ENCODE measurements around the gene OTUB1. TPM values are rescaled to one million over a fixed set of nuclear protein-coding genes. Genes with fewer than 3 reads are reported as not detected.

Gene OTUB1
- total and polyA plus RNA-seq, 2 of the 13 experiments (the other 11 are each of a cell fraction or from before 2014, with no cell fraction given), result 58.8 to 130 TPM

DNA sequence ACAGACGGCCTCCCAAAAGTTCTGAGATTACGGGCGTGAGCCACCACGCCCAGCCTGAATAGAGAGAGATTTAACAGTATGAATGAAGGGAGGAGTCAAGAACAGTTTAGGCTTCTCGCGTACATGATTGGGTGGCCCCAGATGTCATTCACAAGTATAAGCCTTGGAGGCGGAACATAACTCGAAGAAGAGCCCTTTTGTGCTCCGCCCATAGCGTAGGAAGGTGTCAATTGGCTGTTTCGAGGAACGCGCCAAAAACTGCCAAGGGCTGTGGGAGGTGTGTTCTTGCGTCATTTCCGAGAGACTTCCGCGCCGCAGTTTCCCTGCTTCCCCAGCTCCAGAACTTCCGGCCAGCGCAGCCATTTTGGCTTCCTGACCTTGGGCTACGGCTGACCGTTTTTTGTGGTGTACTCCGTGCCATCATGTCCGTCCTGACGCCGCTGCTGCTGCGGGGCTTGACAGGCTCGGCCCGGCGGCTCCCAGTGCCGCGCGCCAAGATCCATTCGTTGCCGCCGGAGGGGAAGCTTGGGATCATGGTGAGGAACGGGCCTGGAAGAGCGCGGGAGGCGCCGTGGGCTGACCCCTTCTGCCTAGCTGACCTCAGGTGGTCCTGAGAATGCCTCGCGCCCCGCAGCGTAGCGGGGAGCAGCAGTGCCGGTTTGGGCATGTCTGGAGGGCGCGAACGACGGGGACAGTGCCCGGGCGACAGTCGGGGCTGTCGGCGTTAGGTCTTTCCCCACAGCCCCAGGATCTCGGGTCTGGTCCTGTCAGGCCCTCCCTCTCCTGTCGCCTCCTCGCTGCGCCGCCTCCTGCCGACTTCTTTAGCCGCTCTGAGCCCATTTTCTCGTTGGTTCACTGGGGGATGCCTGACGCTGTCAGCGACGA is 11.7 kb upstream of the OTUB1 start, which contains the start of gene COX8A (continued):
- TF ChIP-seq REXO4 (CRISPR knock-in tag; IDR thresholded peaks at IDR 0.05; ENCODE audit: borderline replicate concordance), result no peak
- TF ChIP-seq, protein P1, sequence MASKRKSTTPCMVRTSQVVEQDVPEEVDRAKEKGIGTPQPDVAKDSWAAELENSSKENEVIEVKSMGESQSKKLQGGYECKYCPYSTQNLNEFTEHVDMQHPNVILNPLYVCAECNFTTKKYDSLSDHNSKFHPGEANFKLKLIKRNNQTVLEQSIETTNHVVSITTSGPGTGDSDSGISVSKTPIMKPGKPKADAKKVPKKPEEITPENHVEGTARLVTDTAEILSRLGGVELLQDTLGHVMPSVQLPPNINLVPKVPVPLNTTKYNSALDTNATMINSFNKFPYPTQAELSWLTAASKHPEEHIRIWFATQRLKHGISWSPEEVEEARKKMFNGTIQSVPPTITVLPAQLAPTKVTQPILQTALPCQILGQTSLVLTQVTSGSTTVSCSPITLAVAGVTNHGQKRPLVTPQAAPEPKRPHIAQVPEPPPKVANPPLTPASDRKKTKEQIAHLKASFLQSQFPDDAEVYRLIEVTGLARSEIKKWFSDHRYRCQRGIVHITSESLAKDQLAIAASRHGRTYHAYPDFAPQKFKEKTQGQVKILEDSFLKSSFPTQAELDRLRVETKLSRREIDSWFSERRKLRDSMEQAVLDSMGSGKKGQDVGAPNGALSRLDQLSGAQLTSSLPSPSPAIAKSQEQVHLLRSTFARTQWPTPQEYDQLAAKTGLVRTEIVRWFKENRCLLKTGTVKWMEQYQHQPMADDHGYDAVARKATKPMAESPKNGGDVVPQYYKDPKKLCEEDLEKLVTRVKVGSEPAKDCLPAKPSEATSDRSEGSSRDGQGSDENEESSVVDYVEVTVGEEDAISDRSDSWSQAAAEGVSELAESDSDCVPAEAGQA (IDR thresholded peaks at IDR 0.05; ENCODE audit: low read depth), result peak; percentile 99
- TF ChIP-seq, protein P1 (CRISPR knock-in tag; IDR thresholded peaks at IDR 0.05; ENCODE audit: borderline replicate concordance), result no peak
- no peak for TF ChIP-seq ZNF720 (CRISPR knock-in tag; IDR thresholded peaks at IDR 0.05)
- no peak for TF ChIP-seq RNF2 (conservative IDR thresholded peaks at IDR 0.05; ENCODE audit: low read depth)
- TF ChIP-seq, protein P2, sequence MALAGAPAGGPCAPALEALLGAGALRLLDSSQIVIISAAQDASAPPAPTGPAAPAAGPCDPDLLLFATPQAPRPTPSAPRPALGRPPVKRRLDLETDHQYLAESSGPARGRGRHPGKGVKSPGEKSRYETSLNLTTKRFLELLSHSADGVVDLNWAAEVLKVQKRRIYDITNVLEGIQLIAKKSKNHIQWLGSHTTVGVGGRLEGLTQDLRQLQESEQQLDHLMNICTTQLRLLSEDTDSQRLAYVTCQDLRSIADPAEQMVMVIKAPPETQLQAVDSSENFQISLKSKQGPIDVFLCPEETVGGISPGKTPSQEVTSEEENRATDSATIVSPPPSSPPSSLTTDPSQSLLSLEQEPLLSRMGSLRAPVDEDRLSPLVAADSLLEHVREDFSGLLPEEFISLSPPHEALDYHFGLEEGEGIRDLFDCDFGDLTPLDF (CRISPR knock-in tag; IDR thresholded peaks at IDR 0.05), result peak; percentile 98
- no peak; the same call in none of the 2 replicates for TF ChIP-seq NCOA2 (CRISPR knock-in tag; IDR thresholded peaks at IDR 0.05)
- TF ChIP-seq ZNF670 (CRISPR knock-in tag; IDR thresholded peaks at IDR 0.05; ENCODE audit: borderline replicate concordance), result 0 out of 2 replicates have a peak, but pooled peaks have one; percentile 55
- peak; percentile 70; the same call in 1 of the 2 replicates for TF ChIP-seq KDM5B (CRISPR knock-in tag; IDR thresholded peaks at IDR 0.05; ENCODE audit: borderline replicate concordance)
- no peak for TF ChIP-seq HDAC6 (IDR thresholded peaks at IDR 0.05; ENCODE audit: low read depth, low read length)
- TF ChIP-seq CHD4 (IDR thresholded peaks at IDR 0.05; ENCODE audit: borderline replicate concordance, low read length), result no peak
- TF ChIP-seq POLR2AphosphoS2 (IDR thresholded peaks at IDR 0.05; ENCODE audit: low read depth, low read length), result no peak
- TF ChIP-seq SP1 (IDR thresholded peaks at IDR 0.05), result no peak
- TF ChIP-seq SP1 (CRISPR knock-in tag; IDR thresholded peaks at IDR 0.05), result peak; percentile 62
- peak; percentile 31; the same call in 1 of the 2 replicates for TF ChIP-seq STAG1 (CRISPR knock-in tag; IDR thresholded peaks at IDR 0.05)
- TF ChIP-seq, protein P3, sequence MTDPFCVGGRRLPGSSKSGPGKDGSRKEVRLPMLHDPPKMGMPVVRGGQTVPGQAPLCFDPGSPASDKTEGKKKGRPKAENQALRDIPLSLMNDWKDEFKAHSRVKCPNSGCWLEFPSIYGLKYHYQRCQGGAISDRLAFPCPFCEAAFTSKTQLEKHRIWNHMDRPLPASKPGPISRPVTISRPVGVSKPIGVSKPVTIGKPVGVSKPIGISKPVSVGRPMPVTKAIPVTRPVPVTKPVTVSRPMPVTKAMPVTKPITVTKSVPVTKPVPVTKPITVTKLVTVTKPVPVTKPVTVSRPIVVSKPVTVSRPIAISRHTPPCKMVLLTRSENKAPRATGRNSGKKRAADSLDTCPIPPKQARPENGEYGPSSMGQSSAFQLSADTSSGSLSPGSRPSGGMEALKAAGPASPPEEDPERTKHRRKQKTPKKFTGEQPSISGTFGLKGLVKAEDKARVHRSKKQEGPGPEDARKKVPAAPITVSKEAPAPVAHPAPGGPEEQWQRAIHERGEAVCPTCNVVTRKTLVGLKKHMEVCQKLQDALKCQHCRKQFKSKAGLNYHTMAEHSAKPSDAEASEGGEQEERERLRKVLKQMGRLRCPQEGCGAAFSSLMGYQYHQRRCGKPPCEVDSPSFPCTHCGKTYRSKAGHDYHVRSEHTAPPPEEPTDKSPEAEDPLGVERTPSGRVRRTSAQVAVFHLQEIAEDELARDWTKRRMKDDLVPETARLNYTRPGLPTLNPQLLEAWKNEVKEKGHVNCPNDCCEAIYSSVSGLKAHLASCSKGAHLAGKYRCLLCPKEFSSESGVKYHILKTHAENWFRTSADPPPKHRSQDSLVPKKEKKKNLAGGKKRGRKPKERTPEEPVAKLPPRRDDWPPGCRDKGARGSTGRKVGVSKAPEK (CRISPR knock-in tag; IDR thresholded peaks at IDR 0.05; ENCODE audit: borderline replicate concordance), result no peak
- TF ChIP-seq HMGA1 (CRISPR knock-in tag; conservative IDR thresholded peaks at IDR 0.05), result no peak
- TF ChIP-seq ZNF431 (CRISPR knock-in tag; IDR thresholded peaks at IDR 0.05; ENCODE audit: borderline replicate concordance, low read depth), result peak; percentile 90
- TF ChIP-seq BCL6 (CRISPR knock-in tag; IDR thresholded peaks at IDR 0.05), result peak; percentile 52
- no peak for TF ChIP-seq ZFP62 (CRISPR knock-in tag; IDR thresholded peaks at IDR 0.05)
- peak; percentile 83; the same call in 1 of the 2 replicates for TF ChIP-seq BRD4 (CRISPR knock-in tag; IDR thresholded peaks at IDR 0.05)
